Endothelial cell of umbilical vein (primary cell): Measurements from ENCODE around the gene NDUFA5. TPM values are rescaled to one million over a fixed set of nuclear protein-coding genes. Genes with fewer than 3 reads are reported as not detected.

Experiments used
- BruUV-seq: library from RNA; stranded (reverse); fragments of 400-500 nt; replicated peaks from 2 replicates; lab custom pipeline; 2021; lab: Mats Ljungman, UMichigan
- CTCF ChIA-PET: fragments of 300-600, 350-600 bp; sonication (Branson Sonifier 250); formaldehyde crosslinking; loops from one replicate; lab custom pipeline; 2021; ENCODE audit warnings: antibody characterized with exemption, inconsistent platforms; lab: Charles Lee
- POLR2A ChIA-PET: fragments of 300-600, 350-600 bp; sonication (Branson Sonifier 250); formaldehyde crosslinking; loops from one replicate; lab custom pipeline; 2021; ENCODE audit warnings: antibody characterized with exemption, inconsistent platforms; lab: Charles Lee
- DNase-seq: peaks from one replicate; pipeline ENCODE4 v3.0.0-alpha.2; 2011; ENCODE audit warnings: low read depth, low spot score
- FAIRE-seq: peaks from 2 replicates; lab custom pipeline; 2011; peaks lifted over from hg19 to GRCh38; lab: Jason Lieb, UNC
- H2AFZ ChIP-seq: 2 replicates; pipeline ENCODE4 v1.6.0; 2012; ENCODE audit warnings: low read depth, low read length, control low read depth, inconsistent platforms
- H3K27ac ChIP-seq: 2 replicates; pipeline ENCODE4 v1.5.1; 2011; ENCODE audit warnings: low read depth, mild to moderate bottlenecking, control low read depth, low read length, moderate library complexity; ENCODE audit not compliant: insufficient read depth
- H3K27me3 ChIP-seq, 2 experiments: 2 replicates each; pipeline versions ENCODE4 v1.6.0 to v1.6.1; 2011; ENCODE audit warnings: low read length in 2 of 2, mixed read lengths in 1 of 2; ENCODE audit not compliant: control insufficient read depth in 2 of 2, insufficient read depth in 2 of 2
- H3K36me3 ChIP-seq, 2 experiments: 2 replicates in 1 of 2; 3 replicates in 1 of 2; pipeline ENCODE4 v1.5.1; 2011; ENCODE audit warnings: low read length in 2 of 2, mild to moderate bottlenecking in 1 of 2, moderate library complexity in 1 of 2; ENCODE audit not compliant: control insufficient read depth in 2 of 2, insufficient read depth in 2 of 2; ENCODE audit errors: extremely low read depth in 1 of 2
- H3K4me1 ChIP-seq: 3 replicates; pipeline ENCODE4 v1.5.1; 2011; ENCODE audit warnings: mild to moderate bottlenecking, low read length; ENCODE audit not compliant: control insufficient read depth, insufficient read depth; ENCODE audit errors: extremely low read depth
- H3K4me2 ChIP-seq: 2 replicates; pipeline ENCODE4 v1.6.1; 2011; ENCODE audit warnings: low read length, control low read depth, mixed read lengths; ENCODE audit not compliant: insufficient read depth
- H3K4me3 ChIP-seq, 3 experiments: fragments of 200-600 bp in 1 of 3; sonication (generic), shearing (Covaris generic) in 1 of 3; replicated peaks in 1 of 3; 2 replicates each; pipeline ENCODE4 v1.5.1; 2011 to 2016; ENCODE audit warnings: control low read depth in 3 of 3, low read length in 3 of 3, mild to moderate bottlenecking in 2 of 3, inconsistent platforms in 1 of 3, low read depth in 1 of 3, moderate library complexity in 1 of 3; ENCODE audit not compliant: insufficient read depth in 1 of 3
- H3K79me2 ChIP-seq: 2 replicates; pipeline ENCODE4 v1.6.0; 2012; ENCODE audit warnings: low read length, inconsistent platforms; ENCODE audit not compliant: control insufficient read depth, insufficient read depth
- H3K9ac ChIP-seq: replicated peaks from 2 replicates; pipeline ENCODE3; 2011; ENCODE audit warnings: low read length, control low read depth; ENCODE audit not compliant: insufficient read depth; ENCODE audit errors: extremely low read depth
- H3K9me1 ChIP-seq: replicated peaks from 3 replicates; pipeline ENCODE4 v1.6.0; 2011; ENCODE audit warnings: mild to moderate bottlenecking, low read length; ENCODE audit not compliant: control insufficient read depth, insufficient read depth; ENCODE audit errors: extremely low read depth
- H3K9me3 ChIP-seq: replicated peaks from 2 replicates; pipeline ENCODE4 v1.5.1; 2012; ENCODE audit warnings: low read length, inconsistent platforms; ENCODE audit not compliant: control insufficient read depth, insufficient read depth
- H4K20me1 ChIP-seq: replicated peaks from 2 replicates; pipeline ENCODE3; 2011; ENCODE audit warnings: mild to moderate bottlenecking, low read length; ENCODE audit not compliant: control insufficient read depth, insufficient read depth; ENCODE audit errors: extremely low read depth
- EZH2 ChIP-seq: IDR thresholded peaks from 2 replicates; pipeline ENCODE4 v1.6.1; 2012; ENCODE audit warnings: borderline replicate concordance, low read depth, mild to moderate bottlenecking, moderate library complexity, low read length, inconsistent platforms; ENCODE audit not compliant: severe bottlenecking
- FOS ChIP-seq: IDR thresholded peaks from 2 replicates; pipeline ENCODE4 v1.6.1; 2011; ENCODE audit warnings: mild to moderate bottlenecking, low read length, moderate library complexity, borderline replicate concordance; ENCODE audit not compliant: insufficient read depth
- GATA2 ChIP-seq: IDR thresholded peaks from 2 replicates; pipeline ENCODE4 v1.7.0; 2011; ENCODE audit warnings: low read depth, mild to moderate bottlenecking, moderate library complexity, mixed read lengths, low read length; ENCODE audit not compliant: insufficient read length, insufficient read depth
- JUN ChIP-seq: IDR thresholded peaks from 2 replicates; pipeline ENCODE4 v1.6.1; 2011; ENCODE audit warnings: borderline replicate concordance, low read depth; ENCODE audit not compliant: insufficient read length, insufficient read depth
- MYC ChIP-seq: IDR thresholded peaks from one replicate; pipeline ENCODE4 v1.6.1; 2011; ENCODE audit warnings: mild to moderate bottlenecking, low read depth, low read length
- POLR2A ChIP-seq: IDR thresholded peaks from 2 replicates; pipeline ENCODE4 v1.6.1; 2012; ENCODE audit warnings: low read depth, mild to moderate bottlenecking, control low read depth, low read length
- POLR2AphosphoS5 ChIP-seq: IDR thresholded peaks from 2 replicates; pipeline ENCODE4 v1.6.1; 2012; ENCODE audit warnings: low read depth, mild to moderate bottlenecking, control low read depth, low read length, moderate library complexity; ENCODE audit not compliant: insufficient read depth
- dilution Hi-C: fragments of 300-500 bp; cut with MboI; formaldehyde crosslinking; loops from one replicate; pipeline ENCODE4 v1.15.0; 2019; ENCODE audit warnings: low sequenced_read_pairs; ENCODE audit not compliant: extremely low pct_ligation_motif_present
- intact Hi-C: fragments of 100-400 bp; cut with micrococcal nuclease; formaldehyde crosslinking; loops from one replicate; pipeline ENCODE4 v1.10.0; 2022
- polyA plus RNA-seq, 4 experiments: library from polyadenylated mRNA; depleted of rRNA in 3 of 4; stranded (reverse) in 3 of 4; unstranded in 1 of 4; fragments of >200 nt; gene quantifications; 2 replicates each; pipeline versions ENCODE4 v1.2.1 to v1.2.3, GENCODE V29; 2011 to 2012; ENCODE audit warnings: missing spikeins in 1 of 4
- total RNA-seq: library from RNA; stranded (reverse); gene quantifications from 2 replicates; pipeline ENCODE4 v1.2.3, GENCODE V29; 2021
- TF ChIP-seq, protein P1 (sequence below): IDR thresholded peaks from 2 replicates; pipeline ENCODE4 v1.6.1; 2011; ENCODE audit not compliant: insufficient read depth, insufficient read length
- TF ChIP-seq, protein P2 (sequence below), 2 donors: IDR thresholded peaks; 1 replicate in 1 of 2; 2 replicates in 1 of 2; pipeline ENCODE4 v1.5.1; 2011; ENCODE audit warnings: low read length in 2 of 2, mild to moderate bottlenecking in 2 of 2, moderate library complexity in 2 of 2, control low read depth in 1 of 2, inconsistent platforms in 1 of 2, low read depth in 1 of 2; ENCODE audit not compliant: insufficient read depth in 1 of 2; ENCODE audit errors: extremely low read depth in 1 of 2

The NDUFA5 gene
- total and polyA plus RNA-seq, 2 donors (not counting 3 experiments of a cell fraction or from before 2014, with no cell fraction given), result 6.2 to 62.3 TPM

- no peak for DNase-seq
- dilution Hi-C loops, result no loop called here
Measured at GRCh38 chr7:123571684-123572083, 14.1 kb upstream of the NDUFA5 start.

More at GRCh38 chr7:123571684-123572083, 14.1 kb upstream of the NDUFA5 start:
- Histone ChIP-seq H3K4me2 (no peak overlapping the region), H3K79me2 (no peaks in the 10 kb centered on the region), H3K27ac (no peak overlapping the region), H3K36me3 (no peaks in the 10 kb centered on the region), H3K4me3 (no peak overlapping the region), H3K9ac (no peak overlapping the region), H4K20me1 (no peaks in the 10 kb centered on the region), H3K4me1 (peaks cover 18% of the 10 kb centered on the region), H3K27me3 (no peaks in the 10 kb centered on the region), H2AFZ (no peak overlapping the region), H3K9me3 (no peaks in the 10 kb centered on the region), H3K9me1 (no peaks in the 10 kb centered on the region)
- POLR2A ChIA-PET, result no interaction called here
- TF ChIP-seq POLR2A (no peak), FOS (no peak), EZH2 (no peak), GATA2 (no peak), JUN (no peak), POLR2AphosphoS5 (no peak), MYC (no peak)
- TF ChIP-seq, protein P1, sequence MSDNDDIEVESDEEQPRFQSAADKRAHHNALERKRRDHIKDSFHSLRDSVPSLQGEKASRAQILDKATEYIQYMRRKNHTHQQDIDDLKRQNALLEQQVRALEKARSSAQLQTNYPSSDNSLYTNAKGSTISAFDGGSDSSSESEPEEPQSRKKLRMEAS, result no peak
- TF ChIP-seq, protein P2, sequence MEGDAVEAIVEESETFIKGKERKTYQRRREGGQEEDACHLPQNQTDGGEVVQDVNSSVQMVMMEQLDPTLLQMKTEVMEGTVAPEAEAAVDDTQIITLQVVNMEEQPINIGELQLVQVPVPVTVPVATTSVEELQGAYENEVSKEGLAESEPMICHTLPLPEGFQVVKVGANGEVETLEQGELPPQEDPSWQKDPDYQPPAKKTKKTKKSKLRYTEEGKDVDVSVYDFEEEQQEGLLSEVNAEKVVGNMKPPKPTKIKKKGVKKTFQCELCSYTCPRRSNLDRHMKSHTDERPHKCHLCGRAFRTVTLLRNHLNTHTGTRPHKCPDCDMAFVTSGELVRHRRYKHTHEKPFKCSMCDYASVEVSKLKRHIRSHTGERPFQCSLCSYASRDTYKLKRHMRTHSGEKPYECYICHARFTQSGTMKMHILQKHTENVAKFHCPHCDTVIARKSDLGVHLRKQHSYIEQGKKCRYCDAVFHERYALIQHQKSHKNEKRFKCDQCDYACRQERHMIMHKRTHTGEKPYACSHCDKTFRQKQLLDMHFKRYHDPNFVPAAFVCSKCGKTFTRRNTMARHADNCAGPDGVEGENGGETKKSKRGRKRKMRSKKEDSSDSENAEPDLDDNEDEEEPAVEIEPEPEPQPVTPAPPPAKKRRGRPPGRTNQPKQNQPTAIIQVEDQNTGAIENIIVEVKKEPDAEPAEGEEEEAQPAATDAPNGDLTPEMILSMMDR (IDR thresholded peaks at IDR 0.05; ENCODE audit: extremely low read depth in 1 of 2, insufficient read depth in 1 of 2, low read depth in 1 of 2, low read length in 2 of 2), result no peak
- no peak for FAIRE-seq
- CTCF ChIA-PET, result interaction anchor here (2.0 kb wide), 1 partner anchor 10 kb away, joined by 8 read pairs; no protein-coding TSS in a partner anchor
- BruUV-seq, result no TSS peak
- intact Hi-C loops, result no loop called here
